GM21390 (cell line): ENCODE results near the gene RBM11.

Experiments
- ATAC-seq: cut with Tn5 transposase; IDR thresholded peaks from one replicate; pipeline ENCODE4 v1.9.1; 2021; ENCODE audit not compliant: unreplicated experiment

RBM11 gene

DNA sequence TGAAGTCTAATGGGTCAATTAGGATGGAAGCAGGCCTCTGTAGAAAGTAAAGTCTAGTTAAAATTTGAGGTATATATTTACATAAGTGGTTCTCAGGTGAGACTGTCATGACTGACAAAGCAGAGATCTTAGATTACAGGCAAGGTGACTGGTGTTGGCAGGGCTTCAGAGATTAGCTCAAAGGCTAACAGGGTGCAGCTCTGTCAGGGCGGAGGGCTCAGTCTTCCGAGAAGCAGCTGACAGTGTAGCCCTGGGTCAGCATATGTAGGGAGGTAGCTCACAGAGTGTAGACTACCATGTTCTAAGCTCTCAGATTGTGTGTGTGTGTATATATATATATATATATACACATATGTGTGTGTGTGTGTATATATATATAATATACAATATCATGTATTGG lies 54.7 kb downstream of the RBM11 start:
- no peak for ATAC-seq

DNA sequence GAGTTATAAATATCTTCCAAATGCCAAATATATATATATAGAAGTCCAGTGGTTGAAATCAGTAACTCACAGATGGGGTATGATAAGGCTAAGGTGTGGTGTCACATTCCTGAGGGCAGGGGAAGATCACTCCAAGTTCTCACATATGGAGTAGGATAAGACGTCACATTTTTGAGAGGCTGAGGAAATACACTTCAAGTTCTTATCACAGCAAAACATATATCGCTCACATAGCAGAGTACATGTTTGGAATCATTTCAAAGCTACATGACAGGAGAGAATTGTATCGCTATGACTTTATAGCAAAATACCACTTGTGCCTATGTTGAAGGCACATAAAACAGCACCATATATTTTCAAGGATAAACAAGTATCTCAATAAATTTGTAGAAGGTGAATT lies 55.1 kb downstream of the RBM11 start:
- ATAC-seq = no peak

DNA sequence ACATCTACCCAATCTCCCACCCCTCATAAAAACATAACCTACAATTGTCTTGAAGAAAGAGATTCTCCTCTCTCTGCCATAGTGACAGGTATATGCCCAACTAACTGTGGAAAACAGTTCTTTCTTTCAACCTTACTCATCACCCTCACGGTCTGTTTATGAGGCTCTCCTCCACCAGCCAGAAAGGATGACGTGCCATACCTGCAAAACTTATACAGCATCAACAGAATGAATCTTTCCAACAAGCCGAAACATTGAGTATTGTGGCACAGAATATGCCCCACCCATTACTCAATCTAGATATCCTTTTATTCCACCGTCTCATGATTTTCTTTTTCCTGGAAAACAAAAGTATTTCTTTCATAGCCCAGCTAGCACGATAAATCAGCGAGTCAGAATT lies 55.7 kb downstream of the RBM11 start:
- ATAC-seq = no peak

DNA sequence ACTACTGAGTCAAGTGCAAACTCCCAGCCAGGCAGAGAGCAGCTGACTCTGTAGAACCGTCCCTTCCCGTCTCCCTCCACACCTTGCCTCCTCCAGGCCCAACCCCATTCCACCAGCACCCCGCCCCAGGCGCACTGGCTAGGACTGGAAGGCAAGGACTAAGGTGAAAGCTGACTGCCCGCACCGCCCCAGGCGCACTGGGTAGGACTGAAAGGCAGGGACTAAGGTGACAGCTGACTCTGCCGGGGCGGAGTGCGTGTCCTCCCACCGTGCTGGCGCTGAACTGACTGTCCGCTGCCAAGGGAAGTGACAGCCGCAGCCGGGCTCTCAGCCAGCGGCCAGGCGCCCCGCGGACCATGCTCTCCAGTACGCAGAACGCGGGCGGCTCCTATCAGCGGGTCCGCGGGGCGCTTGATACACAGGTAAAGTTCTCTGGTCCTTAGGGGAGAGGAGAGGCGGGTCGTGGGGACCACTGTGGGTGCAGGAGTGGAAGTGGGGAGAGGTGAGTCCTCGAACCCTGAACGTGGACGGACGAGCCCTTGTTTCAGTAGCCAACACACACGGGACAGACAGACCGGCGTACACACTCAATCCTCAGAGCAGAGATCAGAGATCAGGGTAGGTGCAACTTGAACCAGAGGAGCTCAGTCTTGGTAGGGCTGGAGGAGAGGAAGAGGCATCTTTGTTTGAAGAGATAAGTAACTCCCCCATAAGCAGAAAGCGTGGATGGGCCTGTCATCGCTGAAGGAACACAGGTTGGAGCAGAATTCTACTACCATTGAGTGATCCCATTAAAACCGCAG lies 58.0 kb downstream of the RBM11 start:
- no peak for ATAC-seq

DNA sequence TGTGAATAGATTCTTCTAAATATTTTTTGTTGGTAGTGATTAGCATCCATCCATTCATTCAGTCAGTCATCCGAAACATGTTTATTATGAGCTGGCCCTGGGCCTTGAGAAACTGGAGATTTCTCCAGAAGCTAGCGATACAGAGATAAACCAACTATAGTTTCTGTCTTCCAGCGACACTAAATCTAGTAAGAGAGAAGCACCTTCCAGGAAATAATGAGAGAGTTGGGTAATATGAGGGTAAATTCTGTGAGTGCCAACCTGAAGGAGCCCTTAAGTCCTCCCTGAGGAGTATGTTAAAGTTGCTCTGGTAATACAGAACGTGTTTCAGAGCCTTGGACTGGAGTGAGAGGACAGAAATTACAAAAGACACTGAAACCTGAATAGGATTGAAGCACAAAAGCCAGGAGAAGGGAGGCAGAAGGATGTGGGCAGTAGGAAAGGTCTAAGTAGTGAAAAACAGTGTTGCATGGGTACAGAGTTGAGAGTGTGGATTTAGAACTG lies 59.8 kb downstream of the RBM11 start:
- ATAC-seq = no peak
